Coronary artery (tissue), 2 donors: ENCODE measurements around the gene RNF26.

Experiments used
- DNase-seq: peaks from one replicate; pipeline ENCODE4 v3.0.0-alpha.2; 2017; ENCODE audit warnings: low spot score
- H3K27ac ChIP-seq, 2 donors: fragments of 200-600 bp; sonication (generic); one replicate each; pipeline ENCODE4 v1.5.1; 2016 to 2019
- H3K4me3 ChIP-seq: fragments of 200-600 bp; sonication (generic); 2 replicates; pipeline ENCODE4 v1.5.1; 2016; ENCODE audit warnings: mild to moderate bottlenecking, moderate library complexity
- CTCF ChIP-seq: fragments of 200-600 bp; sonication (generic); IDR thresholded peaks from one replicate; pipeline ENCODE4 v1.5.1; 2019; ENCODE audit warnings: antibody characterized with exemption

RNF26 gene

GRCh38 chr11:119373059-119373920, 39.0 kb downstream of the RNF26 start:
- no peak for TF ChIP-seq CTCF
- Histone ChIP-seq H3K27ac (no peak overlapping the region), H3K4me3 (no peak overlapping the region)
- DNase-seq: no peak

- peak; percentile 64 for DNase-seq
- Histone ChIP-seq H3K4me3 (no peak overlapping the region), H3K27ac (peak overlapping the region; percentile 82 to 90)
- TF ChIP-seq CTCF: peak; percentile 69
These were observed 39.7 kb downstream of the RNF26 start for GRCh38 chr11:119373921-119374631.

- peak; percentile 38 for DNase-seq
These were observed 40.5 kb downstream of the RNF26 start for GRCh38 chr11:119374632-119375336.

GRCh38 chr11:119375337-119376196, 41.2 kb downstream of the RNF26 start:
- peak overlapping the region; percentile 5 for H3K4me3 ChIP-seq

More at GRCh38 chr11:119374632-119375336, 40.5 kb downstream of the RNF26 start:
- no peak for TF ChIP-seq CTCF
- H3K4me3 ChIP-seq: no peak overlapping the region
- peak overlapping the region; percentile 82 to 90 for H3K27ac ChIP-seq

GRCh38 chr11:119376197-119376847, 42.0 kb downstream of the RNF26 start:
- peak overlapping the region; percentile 82 to 90 for H3K27ac ChIP-seq
- no peak for TF ChIP-seq CTCF
- DNase-seq: no peak
- peak overlapping the region; percentile 5 for H3K4me3 ChIP-seq

More at GRCh38 chr11:119375337-119376196, 41.2 kb downstream of the RNF26 start:
- H3K27ac ChIP-seq: peak overlapping the region; percentile 82 to 90
- TF ChIP-seq CTCF: no peak
- DNase-seq: no peak
